ENCODE measurements around the gene POGK. TPM values are rescaled to one million over a fixed set of nuclear protein-coding genes. Genes with fewer than 3 reads are reported as not detected.
"Not testable (repeated sequence)": the region's sequence is repeated elsewhere in the genome, so short reads cannot be mapped to it uniquely, and the experiment has no call there.

The POGK gene
- 10 to 100 TPM; 16.8 to 21.7 TPM for total RNA-seq
- long read RNA-seq, full-length matches to known transcripts, result 11 of 25 reads
- long read RNA-seq, partial matches to known transcripts, result 6 of 25 reads
- long read RNA-seq, other reads (novel, unspliced or antisense), result 8 of 25 reads

GRCh38 chr1:166838766-166839599 is at the start of gene POGK:
Gene POGK, plus strand, starts transcription at chr1:166839475. Its CDS starts 1,482 bp downstream, at chr1:166840957.
- DNase-seq (peak; percentile 95), ATAC-seq (peak; percentile 98)
- intact Hi-C loops (cut with DNase I), result no loop called here

- DNase-seq (no peak), ATAC-seq (no peak)
- intact Hi-C loops (cut with DNase I), result no loop called here
These were observed 42.5 kb upstream of the POGK start for GRCh38 chr1:166796620-166797236.

- intact Hi-C loops (cut with DNase I), result no loop called here
- ATAC-seq, result no peak
- no peak for DNase-seq
These were observed 30.3 kb upstream of the POGK start for GRCh38 chr1:166808952-166809351.

- DNase-seq, result no peak
- no peak for ATAC-seq
- intact Hi-C loops (cut with DNase I), result no loop called here
These were observed 27.6 kb upstream of the POGK start for GRCh38 chr1:166811691-166812090.

- DNase-seq, result no peak
- intact Hi-C loops (cut with DNase I), result no loop called here
- ATAC-seq, result no peak
These were observed 25.6 kb upstream of the POGK start for GRCh38 chr1:166813508-166814223.

- intact Hi-C loops (cut with DNase I), result no loop called here
- no peak for ATAC-seq
- DNase-seq, result no peak
These were observed 24.7 kb upstream of the POGK start for GRCh38 chr1:166814611-166815010.

GRCh38 chr1:166819974-166820373 is 19.3 kb upstream of the POGK start:
- intact Hi-C loops (cut with DNase I), result no loop called here

GRCh38 chr1:166822385-166822784 is 16.9 kb upstream of the POGK start:
- ATAC-seq (no peak), DNase-seq (no peak)
- intact Hi-C loops (cut with DNase I), result no loop called here

More at GRCh38 chr1:166819974-166820373, 19.3 kb upstream of the POGK start:
- DNase-seq, result no peak
- ATAC-seq, result no peak

GRCh38 chr1:166827426-166827825 is 11.8 kb upstream of the POGK start:
- intact Hi-C loops (cut with DNase I), result no loop called here
- no peak for ATAC-seq
- no peak for DNase-seq

GRCh38 chr1:166829762-166830161 is 9.5 kb upstream of the POGK start:
- ATAC-seq; intact Hi-C loops (cut with DNase I): not testable (repeated sequence)

GRCh38 chr1:166836733-166837132 is 2.5 kb upstream of the POGK start:
- intact Hi-C loops (cut with DNase I), result no loop called here
- DNase-seq (no peak), ATAC-seq (no peak)

More at GRCh38 chr1:166829762-166830161, 9.5 kb upstream of the POGK start:
- not testable (repeated sequence) for DNase-seq

- intact Hi-C loops (cut with DNase I), result no loop called here
- ATAC-seq (peak; percentile 13 to 30), DNase-seq (peak; percentile 67)
These were observed 479 bp downstream of the POGK start for GRCh38 chr1:166839600-166840308.

- intact Hi-C loops (cut with DNase I), result no loop called here
- ATAC-seq, result peak in 1 of 2 donors; percentile 0
- DNase-seq, result no peak
These were observed 1.3 kb downstream of the POGK start for GRCh38 chr1:166840309-166841274.

- DNase-seq (no peak), ATAC-seq (no peak)
- intact Hi-C loops (cut with DNase I), result no loop called here
These were observed 4.0 kb downstream of the POGK start for GRCh38 chr1:166843322-166843721.

- intact Hi-C loops (cut with DNase I), result no loop called here
- DNase-seq (no peak), ATAC-seq (no peak)
These were observed 4.7 kb downstream of the POGK start for GRCh38 chr1:166843769-166844596.

GRCh38 chr1:166844791-166845190 is 5.5 kb downstream of the POGK start:
- DNase-seq (no peak), ATAC-seq (peak in 1 of 2 donors; percentile 33)
- intact Hi-C loops (cut with DNase I), result no loop called here

GRCh38 chr1:166848193-166848592 is 8.9 kb downstream of the POGK start:
- DNase-seq (no peak), ATAC-seq (no peak)
- intact Hi-C loops (cut with DNase I), result no loop called here

Data from left cardiac atrium (tissue), 4 donors.